Vagina (tissue), 2 donors: ENCODE data around the gene ASS1.

Experiments used
- POLR2AphosphoS5 ChIP-seq, 2 donors: sonication (generic); formaldehyde crosslinking; IDR thresholded peaks; one replicate each; pipeline ENCODE4 v1.9.0; 2017; ENCODE audit warnings: antibody characterized with exemption in 2 of 2, mild to moderate bottlenecking in 2 of 2, low read depth in 1 of 2; ENCODE audit not compliant: insufficient read depth in 1 of 2
- TF ChIP-seq, protein P1 (sequence below), 3 experiments: fragments of 450-650 bp in 2 of 3; fragments of 200-600 bp in 1 of 3; sonication (generic) in 1 of 3; IDR thresholded peaks; one replicate each; pipeline ENCODE4 v1.5.1; 2017 to 2019; ENCODE audit warnings: antibody characterized with exemption in 3 of 3, mild to moderate bottlenecking in 2 of 3, moderate library complexity in 2 of 3

GRCh38 chr9:130421802-130422276 is 22.9 kb upstream of the ASS1 start:
- TF ChIP-seq POLR2AphosphoS5 (IDR thresholded peaks at IDR 0.05; ENCODE audit: insufficient read depth in 1 of 2, low read depth in 1 of 2), result no peak
- TF ChIP-seq, protein P1, sequence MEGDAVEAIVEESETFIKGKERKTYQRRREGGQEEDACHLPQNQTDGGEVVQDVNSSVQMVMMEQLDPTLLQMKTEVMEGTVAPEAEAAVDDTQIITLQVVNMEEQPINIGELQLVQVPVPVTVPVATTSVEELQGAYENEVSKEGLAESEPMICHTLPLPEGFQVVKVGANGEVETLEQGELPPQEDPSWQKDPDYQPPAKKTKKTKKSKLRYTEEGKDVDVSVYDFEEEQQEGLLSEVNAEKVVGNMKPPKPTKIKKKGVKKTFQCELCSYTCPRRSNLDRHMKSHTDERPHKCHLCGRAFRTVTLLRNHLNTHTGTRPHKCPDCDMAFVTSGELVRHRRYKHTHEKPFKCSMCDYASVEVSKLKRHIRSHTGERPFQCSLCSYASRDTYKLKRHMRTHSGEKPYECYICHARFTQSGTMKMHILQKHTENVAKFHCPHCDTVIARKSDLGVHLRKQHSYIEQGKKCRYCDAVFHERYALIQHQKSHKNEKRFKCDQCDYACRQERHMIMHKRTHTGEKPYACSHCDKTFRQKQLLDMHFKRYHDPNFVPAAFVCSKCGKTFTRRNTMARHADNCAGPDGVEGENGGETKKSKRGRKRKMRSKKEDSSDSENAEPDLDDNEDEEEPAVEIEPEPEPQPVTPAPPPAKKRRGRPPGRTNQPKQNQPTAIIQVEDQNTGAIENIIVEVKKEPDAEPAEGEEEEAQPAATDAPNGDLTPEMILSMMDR (IDR thresholded peaks at IDR 0.05), result no peak
